Measurements from ENCODE around the gene TMEM43. TPM values are rescaled to one million over a fixed set of nuclear protein-coding genes. Genes with fewer than 3 reads are reported as not detected.

The TMEM43 gene
- total and polyA plus RNA-seq, 10 of the 15 experiments (the other 5 are each of a cell fraction or from before 2014, with no cell fraction given): 7.2 to 33.0 (median 18.5) TPM

DNA sequence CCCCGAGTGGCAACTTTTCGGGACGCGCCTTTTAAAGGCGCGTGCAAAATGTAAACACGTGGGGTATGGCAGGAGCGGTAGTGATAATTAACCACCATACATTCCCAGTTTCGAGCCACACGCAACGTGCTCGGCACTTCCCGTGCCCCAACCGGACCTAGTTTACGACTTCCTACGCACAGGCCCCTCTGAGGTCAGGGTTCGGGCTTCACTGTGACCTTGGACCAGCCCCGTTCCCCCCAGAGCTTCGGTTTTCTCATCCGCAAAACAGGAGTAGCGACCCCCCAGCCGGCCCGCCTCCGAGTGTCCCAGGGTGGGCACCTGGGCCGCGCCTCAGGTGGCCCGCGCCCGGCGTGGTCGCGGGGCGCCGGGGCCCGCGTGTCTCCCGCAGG lies 633 bp upstream of the TMEM43 start (continued):
- TF ChIP-seq, protein P1, sequence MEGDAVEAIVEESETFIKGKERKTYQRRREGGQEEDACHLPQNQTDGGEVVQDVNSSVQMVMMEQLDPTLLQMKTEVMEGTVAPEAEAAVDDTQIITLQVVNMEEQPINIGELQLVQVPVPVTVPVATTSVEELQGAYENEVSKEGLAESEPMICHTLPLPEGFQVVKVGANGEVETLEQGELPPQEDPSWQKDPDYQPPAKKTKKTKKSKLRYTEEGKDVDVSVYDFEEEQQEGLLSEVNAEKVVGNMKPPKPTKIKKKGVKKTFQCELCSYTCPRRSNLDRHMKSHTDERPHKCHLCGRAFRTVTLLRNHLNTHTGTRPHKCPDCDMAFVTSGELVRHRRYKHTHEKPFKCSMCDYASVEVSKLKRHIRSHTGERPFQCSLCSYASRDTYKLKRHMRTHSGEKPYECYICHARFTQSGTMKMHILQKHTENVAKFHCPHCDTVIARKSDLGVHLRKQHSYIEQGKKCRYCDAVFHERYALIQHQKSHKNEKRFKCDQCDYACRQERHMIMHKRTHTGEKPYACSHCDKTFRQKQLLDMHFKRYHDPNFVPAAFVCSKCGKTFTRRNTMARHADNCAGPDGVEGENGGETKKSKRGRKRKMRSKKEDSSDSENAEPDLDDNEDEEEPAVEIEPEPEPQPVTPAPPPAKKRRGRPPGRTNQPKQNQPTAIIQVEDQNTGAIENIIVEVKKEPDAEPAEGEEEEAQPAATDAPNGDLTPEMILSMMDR (IDR thresholded peaks at IDR 0.05 in 2 of 3, conservative IDR thresholded peaks at IDR 0.05 in 1 of 3; ENCODE audit: control insufficient read depth in 2 of 3, extremely low read depth in 1 of 3, insufficient read depth in 1 of 3, low read depth in 3 of 3, low read length in 3 of 3): no peak
- TF ChIP-seq SREBF2 (IDR thresholded peaks at IDR 0.05; ENCODE audit: low read length) (no peak), NBN (IDR thresholded peaks at IDR 0.05) (no peak), FOXK2 (IDR thresholded peaks at IDR 0.05) (peak; percentile 82), ZNF207 (IDR thresholded peaks at IDR 0.05; ENCODE audit: borderline replicate concordance) (no peak), NFXL1 (IDR thresholded peaks at IDR 0.05; ENCODE audit: borderline replicate concordance) (no peak), USF1 (IDR thresholded peaks at IDR 0.05; ENCODE audit: borderline replicate concordance, extremely low read length, insufficient read depth, low read depth, low read length) (peak; percentile 18), POLR2A (IDR thresholded peaks at IDR 0.05; ENCODE audit: low read depth, low read length) (peak; percentile 40; the same call in 1 of the 2 replicates), JUNB (IDR thresholded peaks at IDR 0.05) (no peak), RB1 (IDR thresholded peaks at IDR 0.05; ENCODE audit: borderline replicate concordance) (0 out of 2 replicates have a peak, but pooled peaks have one; percentile 23), POLR2AphosphoS5 (IDR thresholded peaks at IDR 0.05; ENCODE audit: low read length) (peak; percentile 78; the same call in 1 of the 2 replicates), CREM (IDR thresholded peaks at IDR 0.05; ENCODE audit: low read depth) (peak; percentile 64), ZNF217 (IDR thresholded peaks at IDR 0.05) (0 out of 2 replicates have a peak, but pooled peaks have one; percentile 63), NKRF (conservative IDR thresholded peaks at IDR 0.05) (peak; percentile 86; the same call in 1 of the 2 replicates), CHD4 (IDR thresholded peaks at IDR 0.05) (no peak), EED (IDR thresholded peaks at IDR 0.05; ENCODE audit: low read depth) (peak; percentile 58; the same call in 1 of the 2 replicates), IKZF2 (IDR thresholded peaks at IDR 0.05) (peak; percentile 65 to 73), YBX1 (IDR thresholded peaks at IDR 0.05) (no peak), NR2C2 (IDR thresholded peaks at IDR 0.05; ENCODE audit: borderline replicate concordance, control insufficient read depth, insufficient read length, low read depth) (peak; percentile 63), ETV6 (conservative IDR thresholded peaks at IDR 0.05 in 1 of 2, IDR thresholded peaks at IDR 0.05 in 1 of 2; ENCODE audit: borderline replicate concordance in 1 of 2, low read depth in 1 of 2) (peak in 1 of 2 experiments; percentile 21; a peak in 1 of 4 replicates)
- TF ChIP-seq, protein P2, sequence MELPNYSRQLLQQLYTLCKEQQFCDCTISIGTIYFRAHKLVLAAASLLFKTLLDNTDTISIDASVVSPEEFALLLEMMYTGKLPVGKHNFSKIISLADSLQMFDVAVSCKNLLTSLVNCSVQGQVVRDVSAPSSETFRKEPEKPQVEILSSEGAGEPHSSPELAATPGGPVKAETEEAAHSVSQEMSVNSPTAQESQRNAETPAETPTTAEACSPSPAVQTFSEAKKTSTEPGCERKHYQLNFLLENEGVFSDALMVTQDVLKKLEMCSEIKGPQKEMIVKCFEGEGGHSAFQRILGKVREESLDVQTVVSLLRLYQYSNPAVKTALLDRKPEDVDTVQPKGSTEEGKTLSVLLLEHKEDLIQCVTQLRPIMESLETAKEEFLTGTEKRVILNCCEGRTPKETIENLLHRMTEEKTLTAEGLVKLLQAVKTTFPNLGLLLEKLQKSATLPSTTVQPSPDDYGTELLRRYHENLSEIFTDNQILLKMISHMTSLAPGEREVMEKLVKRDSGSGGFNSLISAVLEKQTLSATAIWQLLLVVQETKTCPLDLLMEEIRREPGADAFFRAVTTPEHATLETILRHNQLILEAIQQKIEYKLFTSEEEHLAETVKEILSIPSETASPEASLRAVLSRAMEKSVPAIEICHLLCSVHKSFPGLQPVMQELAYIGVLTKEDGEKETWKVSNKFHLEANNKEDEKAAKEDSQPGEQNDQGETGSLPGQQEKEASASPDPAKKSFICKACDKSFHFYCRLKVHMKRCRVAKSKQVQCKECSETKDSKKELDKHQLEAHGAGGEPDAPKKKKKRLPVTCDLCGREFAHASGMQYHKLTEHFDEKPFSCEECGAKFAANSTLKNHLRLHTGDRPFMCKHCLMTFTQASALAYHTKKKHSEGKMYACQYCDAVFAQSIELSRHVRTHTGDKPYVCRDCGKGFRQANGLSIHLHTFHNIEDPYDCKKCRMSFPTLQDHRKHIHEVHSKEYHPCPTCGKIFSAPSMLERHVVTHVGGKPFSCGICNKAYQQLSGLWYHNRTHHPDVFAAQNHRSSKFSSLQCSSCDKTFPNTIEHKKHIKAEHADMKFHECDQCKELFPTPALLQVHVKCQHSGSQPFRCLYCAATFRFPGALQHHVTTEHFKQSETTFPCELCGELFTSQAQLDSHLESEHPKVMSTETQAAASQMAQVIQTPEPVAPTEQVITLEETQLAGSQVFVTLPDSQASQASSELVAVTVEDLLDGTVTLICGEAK (IDR thresholded peaks at IDR 0.05; ENCODE audit: borderline replicate concordance): peak; percentile 77
- TF ChIP-seq, protein P3, sequence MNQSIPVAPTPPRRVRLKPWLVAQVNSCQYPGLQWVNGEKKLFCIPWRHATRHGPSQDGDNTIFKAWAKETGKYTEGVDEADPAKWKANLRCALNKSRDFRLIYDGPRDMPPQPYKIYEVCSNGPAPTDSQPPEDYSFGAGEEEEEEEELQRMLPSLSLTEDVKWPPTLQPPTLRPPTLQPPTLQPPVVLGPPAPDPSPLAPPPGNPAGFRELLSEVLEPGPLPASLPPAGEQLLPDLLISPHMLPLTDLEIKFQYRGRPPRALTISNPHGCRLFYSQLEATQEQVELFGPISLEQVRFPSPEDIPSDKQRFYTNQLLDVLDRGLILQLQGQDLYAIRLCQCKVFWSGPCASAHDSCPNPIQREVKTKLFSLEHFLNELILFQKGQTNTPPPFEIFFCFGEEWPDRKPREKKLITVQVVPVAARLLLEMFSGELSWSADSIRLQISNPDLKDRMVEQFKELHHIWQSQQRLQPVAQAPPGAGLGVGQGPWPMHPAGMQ (IDR thresholded peaks at IDR 0.05; ENCODE audit: borderline replicate concordance): no peak
